DND-41 (cell line): ENCODE results near the gene NRDC.

Source experiments
- ATAC-seq: fragments of 200-7000 bp; cut with Tn5 transposase; 3 replicates; pipeline ENCODE4 v1.9.1; 2021; ENCODE audit warnings: low read depth; ENCODE audit not compliant: insufficient read depth
- DNase-seq: peaks from one replicate; pipeline ENCODE4 v3.0.0-alpha.2; 2020
- H2AFZ ChIP-seq: 2 replicates; pipeline ENCODE4 v1.6.0; 2012; ENCODE audit warnings: low read depth, low read length
- H3K27ac ChIP-seq: 2 replicates; pipeline ENCODE4 v1.5.1; 2012; ENCODE audit warnings: low read length, inconsistent platforms
- H3K27me3 ChIP-seq: fragments of 200-600 bp; sonication (generic); 2 replicates; pipeline ENCODE4 v1.6.0; 2012; ENCODE audit warnings: low read length, mild to moderate bottlenecking, inconsistent platforms; ENCODE audit not compliant: insufficient read depth, poor library complexity
- H3K36me3 ChIP-seq: 2 replicates; pipeline ENCODE4 v1.5.1; 2012; ENCODE audit warnings: low read length, inconsistent platforms; ENCODE audit not compliant: insufficient read depth
- H3K4me1 ChIP-seq: 2 replicates; pipeline ENCODE4 v1.5.1; 2012; ENCODE audit warnings: mild to moderate bottlenecking, low read length; ENCODE audit not compliant: insufficient read depth
- H3K4me2 ChIP-seq: 2 replicates; pipeline ENCODE4 v1.6.0; 2012; ENCODE audit warnings: mild to moderate bottlenecking, moderate library complexity, low read length, inconsistent platforms; ENCODE audit not compliant: insufficient read depth
- H3K4me3 ChIP-seq, 2 experiments: fragments of 200-600 bp in 1 of 2; shearing (Covaris generic) in 1 of 2; 2 replicates each; pipeline ENCODE4 v1.5.1; 2012 to 2016; ENCODE audit warnings: inconsistent platforms in 2 of 2, low read length in 2 of 2, mild to moderate bottlenecking in 2 of 2, low read depth in 1 of 2, moderate library complexity in 1 of 2
- H3K79me2 ChIP-seq: 2 replicates; pipeline ENCODE4 v1.6.0; 2012; ENCODE audit warnings: low read length, inconsistent platforms; ENCODE audit not compliant: insufficient read depth
- H3K9ac ChIP-seq: 2 replicates; pipeline ENCODE4 v1.6.0; 2012; ENCODE audit warnings: low read depth, mild to moderate bottlenecking, inconsistent platforms, low read length, moderate library complexity
- H3K9me3 ChIP-seq: 2 replicates; pipeline ENCODE4 v1.5.1; 2012; ENCODE audit warnings: low read length, moderate library complexity, mild to moderate bottlenecking, inconsistent platforms; ENCODE audit not compliant: insufficient read depth, severe bottlenecking
- H4K20me1 ChIP-seq: 2 replicates; pipeline ENCODE4 v1.6.0; 2012; ENCODE audit warnings: low read length; ENCODE audit not compliant: insufficient read depth
- EZH2 ChIP-seq: IDR thresholded peaks from 3 replicates; pipeline ENCODE4 v1.6.1; 2012; ENCODE audit warnings: borderline replicate concordance, low read depth, mild to moderate bottlenecking, moderate library complexity, low read length, inconsistent platforms; ENCODE audit not compliant: severe bottlenecking
- TF ChIP-seq, protein P1 (sequence below): IDR thresholded peaks from 2 replicates; pipeline ENCODE4 v1.5.1; 2012; ENCODE audit warnings: borderline replicate concordance, low read length, moderate library complexity, mild to moderate bottlenecking; ENCODE audit not compliant: poor library complexity, severe bottlenecking; ENCODE audit errors: extremely low read depth

The NRDC gene

DNA sequence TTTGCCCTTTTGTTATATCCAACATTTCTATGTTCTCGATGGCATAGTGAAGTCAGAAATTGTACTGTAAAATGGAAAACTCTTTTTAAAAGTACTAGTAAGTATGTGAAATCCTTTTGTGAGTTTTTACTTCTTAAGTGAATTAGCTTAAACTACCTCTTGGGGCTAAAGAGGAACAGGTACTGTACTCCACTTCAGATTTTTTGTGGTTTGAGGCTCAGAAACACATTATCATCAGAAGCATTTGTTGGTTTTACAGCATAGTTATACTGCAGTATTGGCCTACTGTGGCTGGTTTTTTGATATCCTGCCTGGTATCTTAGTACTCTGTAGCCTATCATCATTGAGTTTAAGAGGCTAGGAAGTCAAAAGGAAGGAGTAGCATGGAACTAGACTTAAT lies 117.2 kb downstream of the NRDC start:
- H2AFZ ChIP-seq = no peak overlapping the region
- 0 out of 2 replicates have a peak, but pooled peaks cover under 1% of the 10 kb centered on the region for H3K36me3 ChIP-seq
- H4K20me1 ChIP-seq = no peaks in the 10 kb centered on the region
- H3K4me2 ChIP-seq = no peak overlapping the region
- H3K9me3 ChIP-seq = no peaks in the 10 kb centered on the region
- H3K27ac ChIP-seq = no peak overlapping the region
- H3K4me3 ChIP-seq = no peak overlapping the region
- DNase-seq (no peak), ATAC-seq (no peak)
- no peaks in the 10 kb centered on the region for H3K79me2 ChIP-seq
- H3K27me3 ChIP-seq = no peaks in the 10 kb centered on the region
- H3K4me1 ChIP-seq = no peaks in the 10 kb centered on the region
- no peak for TF ChIP-seq EZH2
- TF ChIP-seq, protein P1, sequence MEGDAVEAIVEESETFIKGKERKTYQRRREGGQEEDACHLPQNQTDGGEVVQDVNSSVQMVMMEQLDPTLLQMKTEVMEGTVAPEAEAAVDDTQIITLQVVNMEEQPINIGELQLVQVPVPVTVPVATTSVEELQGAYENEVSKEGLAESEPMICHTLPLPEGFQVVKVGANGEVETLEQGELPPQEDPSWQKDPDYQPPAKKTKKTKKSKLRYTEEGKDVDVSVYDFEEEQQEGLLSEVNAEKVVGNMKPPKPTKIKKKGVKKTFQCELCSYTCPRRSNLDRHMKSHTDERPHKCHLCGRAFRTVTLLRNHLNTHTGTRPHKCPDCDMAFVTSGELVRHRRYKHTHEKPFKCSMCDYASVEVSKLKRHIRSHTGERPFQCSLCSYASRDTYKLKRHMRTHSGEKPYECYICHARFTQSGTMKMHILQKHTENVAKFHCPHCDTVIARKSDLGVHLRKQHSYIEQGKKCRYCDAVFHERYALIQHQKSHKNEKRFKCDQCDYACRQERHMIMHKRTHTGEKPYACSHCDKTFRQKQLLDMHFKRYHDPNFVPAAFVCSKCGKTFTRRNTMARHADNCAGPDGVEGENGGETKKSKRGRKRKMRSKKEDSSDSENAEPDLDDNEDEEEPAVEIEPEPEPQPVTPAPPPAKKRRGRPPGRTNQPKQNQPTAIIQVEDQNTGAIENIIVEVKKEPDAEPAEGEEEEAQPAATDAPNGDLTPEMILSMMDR = no peak
- no peak overlapping the region for H3K9ac ChIP-seq

DNA sequence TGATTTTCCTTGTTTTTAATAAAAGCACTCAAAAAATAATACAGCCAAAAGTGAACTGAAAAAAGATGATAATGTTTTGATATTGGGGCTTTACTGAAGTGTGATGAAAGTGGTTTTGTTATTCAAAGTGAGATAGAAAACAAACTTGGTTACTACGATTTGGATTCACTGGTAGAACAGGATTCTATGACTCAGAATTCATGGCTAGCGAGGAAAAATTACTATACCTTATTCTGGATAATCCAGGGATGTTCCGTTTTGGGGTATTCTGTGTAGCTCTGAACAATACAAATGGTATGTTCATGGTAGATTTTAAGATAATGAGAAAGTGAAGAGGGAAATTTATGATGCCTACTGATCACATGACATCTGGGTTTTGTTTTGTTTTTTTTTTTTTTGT lies 117.7 kb downstream of the NRDC start:
- H3K4me3 ChIP-seq = no peak overlapping the region
- H3K4me1 ChIP-seq = no peaks in the 10 kb centered on the region
- no peaks in the 10 kb centered on the region for H3K9me3 ChIP-seq
- no peaks in the 10 kb centered on the region for H3K79me2 ChIP-seq
- TF ChIP-seq, protein P1 = no peak
- TF ChIP-seq EZH2 = no peak
- DNase-seq = no peak
- H2AFZ ChIP-seq = no peak overlapping the region
- H3K9ac ChIP-seq = no peak overlapping the region
- ATAC-seq = no peak
- H3K4me2 ChIP-seq = no peak overlapping the region
- H4K20me1 ChIP-seq = no peaks in the 10 kb centered on the region
- no peaks in the 10 kb centered on the region for H3K36me3 ChIP-seq
- H3K27ac ChIP-seq = no peak overlapping the region
- H3K27me3 ChIP-seq = no peaks in the 10 kb centered on the region

GRCh38 chr1:51758310-51758709 lies 120.2 kb downstream of the NRDC start:
- Histone ChIP-seq H3K79me2 (no peaks in the 10 kb centered on the region), H3K27me3 (no peaks in the 10 kb centered on the region), H3K4me3 (no peak overlapping the region), H3K9ac (no peak overlapping the region), H2AFZ (no peak overlapping the region), H3K9me3 (no peaks in the 10 kb centered on the region), H3K36me3 (no peaks in the 10 kb centered on the region), H3K4me2 (no peak overlapping the region), H3K4me1 (no peaks in the 10 kb centered on the region), H3K27ac (no peak overlapping the region), H4K20me1 (no peaks in the 10 kb centered on the region)
- no peak for TF ChIP-seq EZH2
- TF ChIP-seq, protein P1 = no peak
- ATAC-seq (no peak), DNase-seq (no peak)

DNA sequence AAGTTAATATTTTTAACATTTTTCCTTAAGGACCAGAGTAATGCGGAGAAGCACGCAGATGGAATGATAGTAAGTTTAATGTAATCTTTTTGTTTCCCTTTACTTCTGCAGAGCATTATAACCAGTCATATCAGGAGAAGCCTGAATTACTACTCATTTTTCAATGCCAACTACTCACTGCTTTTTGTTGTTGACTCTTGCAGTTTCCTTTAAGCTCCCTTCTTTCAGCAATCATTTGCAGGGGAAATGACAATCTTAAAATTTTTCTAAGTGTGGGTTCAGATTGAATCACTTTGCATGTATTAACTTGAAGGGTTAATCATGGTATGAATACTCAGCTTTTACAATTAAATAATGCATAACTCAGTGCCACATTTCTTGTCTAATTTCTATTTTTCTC lies 122.2 kb downstream of the NRDC start:
- Histone ChIP-seq H4K20me1 (no peaks in the 10 kb centered on the region), H3K9ac (no peak overlapping the region), H3K27ac (no peak overlapping the region), H3K4me1 (no peaks in the 10 kb centered on the region), H3K4me2 (no peak overlapping the region), H2AFZ (no peak overlapping the region), H3K36me3 (0 out of 2 replicates have a peak, but pooled peaks cover 4% of the 10 kb centered on the region), H3K27me3 (no peaks in the 10 kb centered on the region), H3K79me2 (no peaks in the 10 kb centered on the region), H3K9me3 (no peaks in the 10 kb centered on the region), H3K4me3 (no peak overlapping the region)
- no peak for TF ChIP-seq EZH2
- TF ChIP-seq, protein P1 = no peak
- no peak for DNase-seq
- ATAC-seq = no peak
